G401.6 (cell line): ENCODE measurements around the gene PRSS38.

Experiments
- FAIRE-seq: peaks from 2 replicates; lab custom pipeline; 2012; peaks lifted over from hg19 to GRCh38; lab: Jason Lieb, UNC

PRSS38 gene

GRCh38 chr1:227779685-227780084 lies 35.8 kb upstream of the PRSS38 start:
- no peak for FAIRE-seq

GRCh38 chr1:227780101-227781044 lies 35.1 kb upstream of the PRSS38 start:
- FAIRE-seq = no peak

GRCh38 chr1:227781314-227781930 lies 34.1 kb upstream of the PRSS38 start:
- no peak for FAIRE-seq

GRCh38 chr1:227782226-227782625 lies 33.2 kb upstream of the PRSS38 start:
- FAIRE-seq = no peak

- FAIRE-seq = no peak
Observed at GRCh38 chr1:227785094-227785804, 30.2 kb upstream of the PRSS38 start.

- no peak for FAIRE-seq
Observed at GRCh38 chr1:227785805-227786671, 29.4 kb upstream of the PRSS38 start.

GRCh38 chr1:227786673-227787512 lies 28.6 kb upstream of the PRSS38 start:
- FAIRE-seq = no peak

GRCh38 chr1:227787513-227788270 lies 27.8 kb upstream of the PRSS38 start:
- FAIRE-seq = no peak

GRCh38 chr1:227788271-227789083 lies 27.0 kb upstream of the PRSS38 start:
- no peak for FAIRE-seq

GRCh38 chr1:227789084-227790033 lies 26.1 kb upstream of the PRSS38 start:
- no peak for FAIRE-seq

GRCh38 chr1:227790034-227790400 lies 25.5 kb upstream of the PRSS38 start:
- FAIRE-seq = no peak

- FAIRE-seq = no peak
Observed at GRCh38 chr1:227790868-227791267, 24.6 kb upstream of the PRSS38 start.

GRCh38 chr1:227791425-227792143 lies 23.9 kb upstream of the PRSS38 start:
- no peak for FAIRE-seq

GRCh38 chr1:227792216-227793078 lies 23.0 kb upstream of the PRSS38 start:
- no peak for FAIRE-seq

- FAIRE-seq = no peak
Observed at GRCh38 chr1:227793079-227793947, 22.2 kb upstream of the PRSS38 start.
